Esophagus muscularis mucosa (tissue), 4 donors: Measurements from ENCODE around the gene KIF21B.

Experiments used
- EP300 ChIP-seq: sonication (generic); formaldehyde crosslinking; IDR thresholded peaks from one replicate; pipeline ENCODE4 v1.6.1; 2017; ENCODE audit warnings: antibody characterized with exemption
- POLR2A ChIP-seq: fragments of 450-650 bp; IDR thresholded peaks from one replicate; pipeline ENCODE4 v1.6.1; 2017; ENCODE audit warnings: antibody characterized with exemption, moderate library complexity, mild to moderate bottlenecking, low read depth
- POLR2AphosphoS5 ChIP-seq, 2 donors: sonication (generic); formaldehyde crosslinking; IDR thresholded peaks; one replicate each; pipeline ENCODE4 v1.6.1; 2017; ENCODE audit warnings: antibody characterized with exemption in 2 of 2
- TF ChIP-seq, protein P1 (sequence below), 3 experiments: fragments of 200-600 bp in 2 of 3; fragments of 450-650 bp in 1 of 3; sonication (generic) in 2 of 3; IDR thresholded peaks; one replicate each; pipeline ENCODE4 v1.5.1; 2017 to 2019; ENCODE audit warnings: antibody characterized with exemption in 3 of 3, mild to moderate bottlenecking in 2 of 3, moderate library complexity in 1 of 3

DNA sequence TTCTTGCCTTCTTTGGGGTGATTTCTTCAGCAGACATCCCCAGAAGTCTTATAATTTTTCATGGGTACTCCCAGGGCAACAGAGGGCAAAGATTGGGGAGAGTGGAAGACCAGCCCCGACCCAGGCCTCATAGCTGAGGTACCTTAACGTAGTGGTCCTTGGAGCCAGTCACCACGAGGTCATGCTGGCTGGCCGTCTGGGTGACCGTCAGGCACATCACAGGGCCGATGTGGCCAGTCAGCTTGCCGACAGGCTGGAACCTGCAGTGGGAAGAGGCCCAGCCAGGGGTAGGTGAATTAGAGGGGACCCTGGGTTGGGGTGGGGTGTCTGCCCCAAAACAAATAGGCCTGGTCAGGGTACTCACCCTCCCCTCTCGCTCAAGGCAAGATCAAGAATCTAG is 46.9 kb downstream of the KIF21B start:
- TF ChIP-seq, protein P1, sequence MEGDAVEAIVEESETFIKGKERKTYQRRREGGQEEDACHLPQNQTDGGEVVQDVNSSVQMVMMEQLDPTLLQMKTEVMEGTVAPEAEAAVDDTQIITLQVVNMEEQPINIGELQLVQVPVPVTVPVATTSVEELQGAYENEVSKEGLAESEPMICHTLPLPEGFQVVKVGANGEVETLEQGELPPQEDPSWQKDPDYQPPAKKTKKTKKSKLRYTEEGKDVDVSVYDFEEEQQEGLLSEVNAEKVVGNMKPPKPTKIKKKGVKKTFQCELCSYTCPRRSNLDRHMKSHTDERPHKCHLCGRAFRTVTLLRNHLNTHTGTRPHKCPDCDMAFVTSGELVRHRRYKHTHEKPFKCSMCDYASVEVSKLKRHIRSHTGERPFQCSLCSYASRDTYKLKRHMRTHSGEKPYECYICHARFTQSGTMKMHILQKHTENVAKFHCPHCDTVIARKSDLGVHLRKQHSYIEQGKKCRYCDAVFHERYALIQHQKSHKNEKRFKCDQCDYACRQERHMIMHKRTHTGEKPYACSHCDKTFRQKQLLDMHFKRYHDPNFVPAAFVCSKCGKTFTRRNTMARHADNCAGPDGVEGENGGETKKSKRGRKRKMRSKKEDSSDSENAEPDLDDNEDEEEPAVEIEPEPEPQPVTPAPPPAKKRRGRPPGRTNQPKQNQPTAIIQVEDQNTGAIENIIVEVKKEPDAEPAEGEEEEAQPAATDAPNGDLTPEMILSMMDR (IDR thresholded peaks at IDR 0.05): no peak
- no peak for TF ChIP-seq POLR2AphosphoS5 (IDR thresholded peaks at IDR 0.05)
- no peak for TF ChIP-seq POLR2A
- TF ChIP-seq EP300: no peak
